NT2/D1 (cell line): ENCODE measurements around the gene SCN8A.

Source experiments
- DNase-seq: peaks from one replicate; pipeline ENCODE4 v3.0.0-alpha.2; 2011; ENCODE audit warnings: low read depth, low spot score
- H3K27me3 ChIP-seq: 2 replicates; pipeline ENCODE4 v1.6.0; 2011; ENCODE audit warnings: mild to moderate bottlenecking; ENCODE audit not compliant: insufficient read length, insufficient read depth
- H3K36me3 ChIP-seq: 2 replicates; pipeline ENCODE4 v1.6.1; 2011; ENCODE audit warnings: mild to moderate bottlenecking, low read length, mixed read lengths; ENCODE audit not compliant: insufficient read depth, insufficient read length
- H3K4me1 ChIP-seq: 2 replicates; pipeline ENCODE4 v1.5.1; 2011; ENCODE audit not compliant: insufficient read depth, insufficient read length
- H3K4me3 ChIP-seq: 2 replicates; pipeline ENCODE4 v1.5.1; 2011; ENCODE audit warnings: low read depth; ENCODE audit not compliant: insufficient read length
- H3K9ac ChIP-seq: 2 replicates; pipeline ENCODE4 v1.6.0; 2011; ENCODE audit warnings: low read depth; ENCODE audit not compliant: insufficient read length
- H3K9me3 ChIP-seq: 2 replicates; pipeline ENCODE4 v1.5.1; 2011; ENCODE audit warnings: mild to moderate bottlenecking, low read length; ENCODE audit not compliant: insufficient read depth
- SUZ12 ChIP-seq: IDR thresholded peaks from 2 replicates; pipeline ENCODE4 v1.6.1; 2011; ENCODE audit not compliant: insufficient read length, insufficient read depth; ENCODE audit errors: extremely low read depth
- YY1 ChIP-seq: IDR thresholded peaks from 2 replicates; pipeline ENCODE4 v1.6.1; 2011; ENCODE audit not compliant: insufficient read length, insufficient read depth
- ZNF274 ChIP-seq: IDR thresholded peaks from 2 replicates; pipeline ENCODE4 v1.6.1; 2011; ENCODE audit warnings: mild to moderate bottlenecking, low read depth, low read length

The SCN8A gene

GRCh38 chr12:51626115-51626514 lies 35.1 kb downstream of the SCN8A start:
- no peak for DNase-seq
- H3K4me3 ChIP-seq = no peak overlapping the region
- H3K27me3 ChIP-seq = no peaks in the 10 kb centered on the region

GRCh38 chr12:51626629-51627028 lies 35.6 kb downstream of the SCN8A start:
- Histone ChIP-seq H3K9me3 (no peaks in the 10 kb centered on the region), H3K4me3 (no peak overlapping the region), H3K27me3 (no peaks in the 10 kb centered on the region), H3K9ac (no peak overlapping the region), H3K36me3 (no peaks in the 10 kb centered on the region), H3K4me1 (no peaks in the 10 kb centered on the region)
- no peak for DNase-seq
- TF ChIP-seq ZNF274 (no peak), YY1 (no peak), SUZ12 (no peak)

More at GRCh38 chr12:51626115-51626514, 35.1 kb downstream of the SCN8A start:
- Histone ChIP-seq H3K4me1 (no peaks in the 10 kb centered on the region), H3K36me3 (no peaks in the 10 kb centered on the region), H3K9ac (no peak overlapping the region), H3K9me3 (no peaks in the 10 kb centered on the region)
- TF ChIP-seq SUZ12 (no peak), ZNF274 (no peak), YY1 (no peak)

GRCh38 chr12:51630256-51630880 lies 39.3 kb downstream of the SCN8A start:
- Histone ChIP-seq H3K36me3 (no peaks in the 10 kb centered on the region), H3K4me1 (no peaks in the 10 kb centered on the region), H3K27me3 (no peaks in the 10 kb centered on the region), H3K9me3 (no peaks in the 10 kb centered on the region), H3K4me3 (no peak overlapping the region), H3K9ac (no peak overlapping the region)
- no peak for TF ChIP-seq YY1
- no peak for DNase-seq

DNA sequence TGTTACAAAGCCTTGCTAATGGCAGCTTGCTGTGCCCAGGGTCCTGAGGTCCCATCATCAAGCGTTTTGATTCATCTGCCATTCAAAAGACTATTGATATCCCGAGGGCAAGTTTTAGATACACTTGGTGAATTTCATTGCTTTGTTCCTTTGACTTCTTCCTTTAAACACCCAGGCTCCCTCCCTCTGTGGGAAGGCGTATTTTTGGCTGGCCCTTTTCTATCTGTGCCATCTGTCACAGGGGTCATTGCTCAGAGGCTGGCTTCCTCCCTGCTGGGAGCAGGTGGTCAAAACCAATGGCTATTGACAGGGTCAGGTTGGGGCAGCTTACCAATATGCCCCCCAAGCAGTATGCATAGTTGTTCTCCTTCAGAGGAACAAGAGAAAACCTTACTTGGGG lies 40.0 kb downstream of the SCN8A start:
- Histone ChIP-seq H3K36me3 (no peaks in the 10 kb centered on the region), H3K9me3 (peaks cover 1% of the 10 kb centered on the region; the same call in 1 of the 2 replicates), H3K4me3 (no peak overlapping the region), H3K4me1 (no peaks in the 10 kb centered on the region), H3K27me3 (no peaks in the 10 kb centered on the region), H3K9ac (no peak overlapping the region)
- DNase-seq = no peak
- TF ChIP-seq SUZ12 = no peak
- no peak for TF ChIP-seq ZNF274
- no peak for TF ChIP-seq YY1

GRCh38 chr12:51631591-51631990 lies 40.6 kb downstream of the SCN8A start:
- no peaks in the 10 kb centered on the region for H3K27me3 ChIP-seq
- H3K4me1 ChIP-seq = no peaks in the 10 kb centered on the region
- peaks cover 6% of the 10 kb centered on the region; the same call in 1 of the 2 replicates for H3K9me3 ChIP-seq
- no peaks in the 10 kb centered on the region for H3K36me3 ChIP-seq
- TF ChIP-seq YY1 (no peak), ZNF274 (no peak), SUZ12 (no peak)
- DNase-seq = no peak
- H3K9ac ChIP-seq = no peak overlapping the region
- no peak overlapping the region for H3K4me3 ChIP-seq

DNA sequence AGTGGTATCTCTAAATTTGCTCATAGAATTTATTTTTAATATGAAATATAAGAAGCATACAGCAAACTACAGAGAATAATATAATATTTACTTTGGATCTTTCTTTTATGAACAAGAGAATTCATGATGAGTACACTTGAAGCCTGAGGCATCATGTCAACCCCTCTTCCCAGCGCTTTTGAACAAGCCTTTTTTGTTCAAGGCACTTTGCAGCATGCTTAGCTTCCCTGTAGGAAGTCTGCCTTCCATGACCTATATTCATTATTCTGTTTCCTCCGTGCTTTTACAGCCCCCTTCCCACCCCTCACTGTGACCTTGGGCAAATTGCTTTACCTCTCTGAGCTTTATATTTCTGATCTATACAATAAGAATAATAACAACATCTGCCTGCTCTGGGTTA lies 41.6 kb downstream of the SCN8A start:
- H3K27me3 ChIP-seq = no peaks in the 10 kb centered on the region
- TF ChIP-seq YY1 (no peak), SUZ12 (no peak), ZNF274 (no peak)
- no peaks in the 10 kb centered on the region for H3K4me1 ChIP-seq
- no peak overlapping the region for H3K4me3 ChIP-seq
- H3K9me3 ChIP-seq = peaks cover 16% of the 10 kb centered on the region; the same call in 1 of the 2 replicates
- H3K9ac ChIP-seq = no peak overlapping the region
- no peaks in the 10 kb centered on the region for H3K36me3 ChIP-seq
- DNase-seq = no peak

DNA sequence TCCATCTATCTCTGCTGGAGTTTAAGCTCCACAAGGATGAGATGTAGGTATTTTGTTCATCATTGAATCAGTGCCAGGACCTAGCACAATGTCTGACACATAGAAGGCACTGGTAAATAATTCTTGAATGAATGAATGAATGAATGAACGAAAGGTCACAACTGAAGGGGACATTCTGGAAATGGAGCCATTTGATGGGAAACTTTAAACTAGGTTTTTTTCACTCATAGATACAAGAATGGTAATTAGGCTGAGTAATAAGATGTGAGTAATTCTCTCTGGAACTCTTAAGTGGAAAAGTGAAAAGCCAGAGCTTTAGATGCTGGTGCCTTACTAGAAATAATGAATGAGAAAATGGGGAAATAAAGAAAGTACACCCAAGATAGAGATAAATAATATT lies 44.3 kb downstream of the SCN8A start:
- no peak overlapping the region for H3K4me3 ChIP-seq
- H3K27me3 ChIP-seq = no peaks in the 10 kb centered on the region
- peaks cover 22% of the 10 kb centered on the region; the same call in 1 of the 2 replicates for H3K9me3 ChIP-seq
- H3K4me1 ChIP-seq = no peaks in the 10 kb centered on the region
- H3K9ac ChIP-seq = no peak overlapping the region
- no peak for DNase-seq
- TF ChIP-seq YY1 = no peak
- no peak for TF ChIP-seq SUZ12
- no peak for TF ChIP-seq ZNF274
- no peaks in the 10 kb centered on the region for H3K36me3 ChIP-seq

GRCh38 chr12:51636581-51636980 lies 45.5 kb downstream of the SCN8A start:
- no peak for TF ChIP-seq ZNF274
- no peak for TF ChIP-seq SUZ12
- TF ChIP-seq YY1 = no peak
- H3K9ac ChIP-seq = no peak overlapping the region
- H3K4me1 ChIP-seq = no peaks in the 10 kb centered on the region
- H3K9me3 ChIP-seq = peaks cover 22% of the 10 kb centered on the region; the same call in 1 of the 2 replicates
- no peak for DNase-seq
- no peak overlapping the region for H3K4me3 ChIP-seq
- no peaks in the 10 kb centered on the region for H3K27me3 ChIP-seq
- H3K36me3 ChIP-seq = no peaks in the 10 kb centered on the region
